Measurements from ENCODE around the gene VWA5B1.

DNA sequence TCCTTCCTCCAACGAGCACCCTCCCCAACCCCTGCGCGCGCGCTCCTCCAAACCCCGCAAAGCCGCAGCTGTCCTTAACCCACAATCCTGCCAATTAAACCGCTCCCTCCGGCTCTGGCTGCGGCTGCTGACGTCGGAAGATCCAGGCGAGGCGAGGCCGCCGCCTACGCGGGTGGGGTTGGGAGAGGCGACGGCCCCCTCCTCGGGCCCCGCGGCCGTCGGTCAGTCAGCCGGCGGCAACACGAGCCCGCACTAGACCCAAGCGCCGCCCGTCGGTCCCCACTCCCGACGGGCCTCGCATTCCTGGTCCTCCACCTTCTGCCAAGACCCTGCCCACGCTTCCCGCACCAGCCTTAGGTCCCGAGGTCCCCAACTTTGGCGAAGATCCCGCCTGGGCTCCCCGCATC, 75.4 kb downstream of the VWA5B1 start:
- TF ChIP-seq, protein P1, sequence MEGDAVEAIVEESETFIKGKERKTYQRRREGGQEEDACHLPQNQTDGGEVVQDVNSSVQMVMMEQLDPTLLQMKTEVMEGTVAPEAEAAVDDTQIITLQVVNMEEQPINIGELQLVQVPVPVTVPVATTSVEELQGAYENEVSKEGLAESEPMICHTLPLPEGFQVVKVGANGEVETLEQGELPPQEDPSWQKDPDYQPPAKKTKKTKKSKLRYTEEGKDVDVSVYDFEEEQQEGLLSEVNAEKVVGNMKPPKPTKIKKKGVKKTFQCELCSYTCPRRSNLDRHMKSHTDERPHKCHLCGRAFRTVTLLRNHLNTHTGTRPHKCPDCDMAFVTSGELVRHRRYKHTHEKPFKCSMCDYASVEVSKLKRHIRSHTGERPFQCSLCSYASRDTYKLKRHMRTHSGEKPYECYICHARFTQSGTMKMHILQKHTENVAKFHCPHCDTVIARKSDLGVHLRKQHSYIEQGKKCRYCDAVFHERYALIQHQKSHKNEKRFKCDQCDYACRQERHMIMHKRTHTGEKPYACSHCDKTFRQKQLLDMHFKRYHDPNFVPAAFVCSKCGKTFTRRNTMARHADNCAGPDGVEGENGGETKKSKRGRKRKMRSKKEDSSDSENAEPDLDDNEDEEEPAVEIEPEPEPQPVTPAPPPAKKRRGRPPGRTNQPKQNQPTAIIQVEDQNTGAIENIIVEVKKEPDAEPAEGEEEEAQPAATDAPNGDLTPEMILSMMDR (conservative IDR thresholded peaks at IDR 0.05; ENCODE audit: low read depth, low read length) = no peak
- TF ChIP-seq EZH2 (IDR thresholded peaks at IDR 0.05; ENCODE audit: low read length, unreplicated experiment) (no peak), EZH2phosphoT487 (IDR thresholded peaks at IDR 0.05; ENCODE audit: borderline replicate concordance, low read length) (no peak)

Data from PC-3 (cell line).